CD4-positive, alpha-beta T cell treated with Interleukin-1 beta for 1 hour (primary cell): Measurements from ENCODE around the gene EML6.
A peak's percentile ranks its signal among the peaks of the same experiment; 100 is the strongest.

Source experiments
- DNase-seq, 2 donors: peaks; one replicate each; pipeline ENCODE4 v3.0.0-alpha.2; 2020 to 2022

Gene EML6

GRCh38 chr2:54760310-54760709, 36.8 kb downstream of the EML6 start:
- no peak for DNase-seq

DNA sequence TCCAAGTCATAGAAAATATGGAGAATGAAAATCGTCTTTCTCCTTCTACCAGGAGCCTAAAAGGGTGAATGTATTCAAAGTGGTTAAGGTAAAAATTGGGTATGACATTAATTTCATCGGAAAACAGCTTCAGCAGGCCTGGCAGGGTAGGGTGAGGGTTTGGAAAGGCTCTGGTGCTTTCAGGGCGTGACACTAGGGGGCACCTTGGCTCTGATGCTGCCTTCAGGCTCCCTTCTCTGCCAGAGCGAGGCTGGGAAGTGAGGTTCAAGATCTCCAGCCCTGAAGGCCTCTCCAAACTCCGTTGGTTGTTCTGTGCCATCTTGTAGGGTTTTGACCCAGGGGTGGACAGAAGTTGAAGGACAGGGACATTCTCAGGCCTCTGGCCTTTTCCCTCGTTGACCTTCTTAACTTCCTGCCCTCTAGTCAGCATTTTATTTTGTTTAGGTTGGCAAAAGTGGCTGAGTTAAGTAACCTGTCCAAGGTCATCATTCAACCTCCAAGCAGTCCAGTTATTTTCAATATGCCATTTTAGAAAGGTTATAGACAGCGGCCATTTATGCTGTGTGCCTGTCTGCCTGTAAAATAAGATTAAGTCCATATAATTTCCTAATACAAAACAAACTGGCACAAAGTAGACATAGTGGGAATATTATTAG, 40.3 kb downstream of the EML6 start:
- DNase-seq = peak in 1 of 2 donors; percentile 6

DNA sequence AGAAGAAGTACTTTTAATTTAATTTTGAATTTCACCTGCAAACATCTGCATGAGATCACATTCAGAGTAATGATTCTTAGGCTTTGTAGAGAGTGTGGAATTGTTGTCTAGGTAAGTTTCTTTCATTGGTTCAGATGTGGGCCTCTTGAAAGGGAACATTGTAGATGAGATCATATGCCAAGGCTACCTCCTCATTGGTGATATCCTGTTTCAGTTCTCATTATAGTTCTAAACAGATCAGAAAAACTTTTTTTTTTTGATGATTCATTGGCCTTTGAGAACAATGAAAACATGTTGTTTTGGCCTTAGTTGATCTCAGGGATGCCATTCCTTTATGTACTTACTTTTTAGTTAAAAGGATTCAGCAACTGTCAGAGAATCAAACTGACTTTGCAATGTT, 44.5 kb downstream of the EML6 start:
- no peak for DNase-seq

DNA sequence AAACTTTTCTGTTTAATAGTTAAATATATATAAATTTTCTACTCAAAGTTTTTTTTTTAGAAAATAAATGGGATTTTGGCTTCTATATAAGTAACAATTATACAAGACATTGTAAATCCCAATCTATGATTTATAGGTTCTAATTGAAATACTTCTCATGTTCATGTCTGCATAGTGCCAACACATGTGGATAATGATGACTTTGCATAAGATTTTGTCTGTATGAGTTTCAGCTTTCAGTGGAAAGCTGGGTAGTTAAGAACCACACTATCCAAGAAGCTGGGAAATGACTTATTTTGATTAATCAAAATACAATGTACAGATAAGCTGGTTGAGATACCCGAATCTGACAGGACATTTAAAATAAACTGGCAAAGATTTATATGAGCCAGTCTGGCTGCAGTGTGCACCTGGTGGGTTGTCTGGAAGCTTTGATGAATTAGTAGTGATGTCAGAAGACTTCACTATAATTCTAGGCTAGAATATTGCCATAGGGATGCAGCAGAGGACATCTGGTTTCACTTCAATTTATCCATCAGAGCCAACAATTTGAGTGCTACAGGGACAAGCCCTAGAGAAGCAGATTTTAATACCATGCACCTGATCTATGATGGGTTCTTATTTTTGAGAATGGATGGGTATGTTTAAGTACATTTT, 45.4 kb downstream of the EML6 start:
- DNase-seq = no peak

- no peak for DNase-seq
Observed at GRCh38 chr2:54770211-54770610, 46.7 kb downstream of the EML6 start.

- DNase-seq = no peak
Observed at GRCh38 chr2:54770676-54771075, 47.2 kb downstream of the EML6 start.

GRCh38 chr2:54771166-54771885, 47.9 kb downstream of the EML6 start:
- DNase-seq = no peak

- DNase-seq = no peak
Observed at GRCh38 chr2:54772110-54772509, 48.6 kb downstream of the EML6 start.

DNA sequence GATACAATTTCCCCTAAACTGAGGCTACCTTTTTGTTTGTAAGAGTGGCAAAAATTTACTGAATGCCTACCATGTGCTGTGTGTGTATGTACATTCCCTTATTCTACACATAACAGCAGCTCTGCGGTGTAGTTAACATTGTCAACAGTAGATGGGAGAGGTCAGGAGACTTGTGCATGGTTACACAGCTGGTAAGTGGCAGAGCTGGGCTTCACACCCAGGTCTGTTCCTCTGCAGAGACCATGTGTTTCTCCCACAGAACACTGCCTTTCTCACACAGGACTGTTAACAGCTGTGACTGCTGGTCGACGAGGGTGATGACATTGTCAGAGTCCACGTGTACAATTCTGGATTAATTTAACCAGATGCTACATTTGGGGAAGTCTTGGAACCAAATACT, 49.1 kb downstream of the EML6 start:
- no peak for DNase-seq

DNA sequence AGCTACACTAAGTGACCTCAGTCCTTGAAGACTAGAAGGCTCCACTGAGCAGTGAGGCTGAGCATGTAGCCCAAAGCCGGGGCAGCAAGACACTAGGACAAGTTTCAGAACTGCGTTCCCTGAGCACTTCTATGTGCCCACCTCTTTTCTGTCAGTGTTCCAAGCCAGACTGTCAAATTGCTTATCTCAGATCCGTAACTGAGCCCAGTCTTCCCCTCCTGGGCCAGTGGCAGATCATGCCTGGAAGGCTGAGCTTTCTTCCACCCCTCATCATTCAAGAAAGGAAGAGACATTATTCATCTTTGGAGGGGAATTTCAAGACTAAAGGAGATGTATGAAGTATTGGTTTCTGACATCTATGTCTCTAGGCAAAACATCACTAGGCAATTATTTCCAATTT, 49.8 kb downstream of the EML6 start:
- no peak for DNase-seq

DNA sequence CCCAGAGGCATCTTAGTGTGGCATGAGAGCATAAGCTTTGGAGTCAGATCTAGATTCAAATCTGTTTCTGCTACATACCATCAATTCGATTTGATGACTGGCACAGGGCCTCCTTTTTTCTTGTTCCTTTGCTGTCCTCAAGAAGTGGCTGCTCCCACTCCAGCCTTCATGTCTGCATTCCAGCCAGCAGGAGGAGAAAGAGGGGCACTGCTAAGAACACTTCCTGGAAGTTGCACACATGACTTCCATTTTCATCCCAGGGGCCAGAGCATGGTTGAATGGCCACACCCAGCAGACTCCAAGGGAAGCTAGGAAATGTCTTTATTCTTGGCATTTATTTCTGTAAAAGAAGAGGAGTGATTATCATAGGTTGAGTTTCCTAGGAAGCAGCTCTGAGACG, 50.4 kb downstream of the EML6 start:
- no peak for DNase-seq

- DNase-seq = no peak
Observed at GRCh38 chr2:54775710-54776109, 52.2 kb downstream of the EML6 start.

DNA sequence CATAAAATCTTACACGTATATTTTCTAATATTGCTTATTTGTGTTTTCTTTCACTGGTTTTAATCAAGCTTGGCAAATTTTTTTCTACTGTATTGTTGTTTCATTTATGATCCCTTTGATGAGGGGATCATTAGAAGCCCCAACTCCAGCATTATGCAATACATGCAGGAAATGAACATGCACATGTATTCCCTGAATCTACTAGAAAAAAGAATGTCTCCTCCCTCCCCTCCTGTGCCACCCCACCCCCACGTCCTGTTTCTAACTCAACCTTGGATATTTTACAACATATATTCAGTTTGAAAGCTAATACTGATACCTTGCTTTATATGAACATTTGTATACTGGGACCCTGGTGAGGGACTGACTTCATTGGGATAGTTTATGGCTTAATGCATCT, 53.0 kb downstream of the EML6 start:
- DNase-seq = no peak

DNA sequence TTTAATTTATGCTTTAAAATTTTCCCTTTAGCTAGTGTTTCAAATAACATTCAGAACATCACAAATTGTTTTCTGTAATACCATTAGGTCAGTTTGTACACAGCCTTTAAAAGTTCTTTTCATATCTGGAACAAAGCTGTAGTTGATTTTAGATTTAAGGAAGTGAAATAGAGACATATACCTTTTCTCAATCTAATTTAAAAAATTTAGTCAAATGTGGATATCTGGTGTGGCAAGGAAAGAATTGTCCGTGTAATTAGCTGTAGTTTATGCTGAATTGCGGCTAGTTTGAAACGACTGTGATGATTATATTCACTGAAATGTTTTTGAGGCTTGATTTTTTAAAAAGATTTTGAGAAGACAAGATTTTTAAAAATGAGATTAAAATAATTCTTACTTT, 59.9 kb downstream of the EML6 start:
- no peak for DNase-seq

DNA sequence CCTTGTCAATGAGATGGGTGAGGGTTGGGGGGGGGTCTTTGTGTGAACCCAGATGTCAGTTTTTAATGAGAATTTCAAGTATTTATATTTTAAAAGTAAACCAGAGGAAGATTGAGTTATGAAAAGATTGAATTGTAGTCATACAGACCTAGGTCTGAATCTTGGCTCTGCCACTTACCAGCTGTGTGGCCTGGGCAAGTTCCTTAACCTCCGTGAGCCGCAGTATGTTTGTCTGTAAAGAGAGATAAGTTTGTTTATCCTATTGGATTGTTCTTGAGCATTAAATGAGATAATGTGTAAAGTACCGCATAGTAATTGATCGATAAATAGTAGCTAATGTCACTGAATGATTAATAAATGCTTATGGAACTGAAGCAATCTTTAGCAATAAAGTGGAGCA, 63.8 kb downstream of the EML6 start:
- no peak for DNase-seq

GRCh38 chr2:54787755-54788366, 64.4 kb downstream of the EML6 start:
- peak in 1 of 2 donors; percentile 9 for DNase-seq

DNA sequence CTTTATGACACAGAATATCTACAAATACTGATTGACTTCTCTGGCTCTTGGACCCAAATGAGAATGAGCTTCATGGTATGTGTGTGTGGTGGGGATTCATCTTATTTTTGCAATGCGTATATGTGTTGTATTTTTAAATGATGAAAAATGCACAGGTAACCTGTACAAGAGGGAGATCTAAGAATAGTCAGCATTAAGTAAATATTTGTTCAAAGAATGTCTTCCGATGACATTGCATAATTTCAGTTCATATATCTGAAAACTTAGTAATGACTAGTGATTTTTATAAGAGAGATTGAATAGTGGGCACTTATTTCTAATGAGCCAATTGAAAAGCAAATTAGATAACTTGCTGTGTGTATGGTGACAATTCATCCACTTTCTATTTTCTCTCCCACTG, 66.4 kb downstream of the EML6 start:
- DNase-seq = no peak

DNA sequence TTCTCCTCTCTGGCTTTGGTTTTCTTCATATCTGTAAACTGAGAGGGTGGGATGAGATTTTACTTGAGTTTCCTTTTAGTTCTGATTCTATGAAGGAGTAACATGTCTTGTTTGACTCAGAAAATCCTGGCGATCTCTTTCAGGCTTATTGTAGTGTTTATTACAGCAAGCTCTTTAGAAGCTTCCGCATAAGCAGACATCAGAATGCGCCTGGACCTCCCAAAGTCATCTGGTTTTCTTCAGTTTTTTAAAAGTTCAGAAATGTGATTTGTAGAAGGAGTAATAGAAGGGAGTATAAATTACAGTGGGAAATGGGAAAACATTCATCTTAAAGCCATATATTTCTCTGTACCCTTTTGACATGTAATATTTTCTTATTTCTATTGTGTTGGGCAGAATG, 68.4 kb downstream of the EML6 start:
- DNase-seq = no peak

DNA sequence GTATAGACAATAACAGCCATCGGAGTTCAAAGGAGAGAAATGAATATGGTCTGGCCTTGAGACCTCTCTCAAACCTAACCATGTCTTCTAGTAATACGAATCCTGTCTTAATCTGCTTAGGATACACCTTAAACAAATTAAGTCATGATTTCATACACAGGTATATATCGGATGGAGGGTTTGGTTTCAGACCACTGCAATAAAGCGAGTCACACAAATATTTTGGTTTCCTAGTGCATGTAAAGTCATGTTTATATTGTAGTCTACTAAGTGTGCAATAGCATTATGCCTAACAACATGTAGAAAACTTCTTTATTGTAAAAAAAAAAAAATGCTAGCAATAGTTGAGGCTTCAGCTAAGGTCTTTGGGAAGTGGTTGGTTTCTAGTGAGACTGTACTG, 73.8 kb downstream of the EML6 start:
- no peak for DNase-seq

DNA sequence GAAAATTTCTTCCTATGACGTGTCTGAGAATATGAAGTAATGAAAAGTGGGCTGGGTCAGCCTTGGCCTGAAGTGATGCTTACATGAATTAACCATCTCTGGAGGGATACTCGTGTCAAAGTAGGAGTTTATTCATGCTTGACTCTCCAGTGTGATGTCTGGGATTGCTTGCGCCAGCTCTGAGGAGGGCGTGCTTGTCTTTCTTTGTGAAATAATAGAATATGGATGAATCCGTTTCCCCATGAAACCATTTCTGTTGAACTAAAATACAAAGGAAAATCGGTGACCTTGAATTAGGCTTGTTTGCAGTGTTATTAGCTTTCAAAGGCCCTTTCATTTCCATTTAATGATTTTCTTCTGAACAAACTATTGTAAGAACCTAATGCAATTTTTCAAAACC, 77.9 kb downstream of the EML6 start:
- no peak for DNase-seq

- DNase-seq = no peak
Observed at GRCh38 chr2:54803783-54804751, 80.6 kb downstream of the EML6 start.

- no peak for DNase-seq
Observed at GRCh38 chr2:54805255-54805654, 81.8 kb downstream of the EML6 start.

GRCh38 chr2:54806975-54807374, 83.5 kb downstream of the EML6 start:
- no peak for DNase-seq
